HG03469 (cell line): ENCODE data around the gene TMEM247.
"Not testable (repeated sequence)": the region's sequence is repeated elsewhere in the genome, so short reads cannot be mapped to it uniquely, and the experiment has no call there.

Experiments used
- ATAC-seq: cut with Tn5 transposase; IDR thresholded peaks from one replicate; pipeline ENCODE4 v1.9.1; 2021; ENCODE audit warnings: mild to moderate bottlenecking, moderate library complexity, moderate number of reproducible peaks; ENCODE audit not compliant: unreplicated experiment

The TMEM247 gene

GRCh38 chr2:46509804-46510203 is 30.4 kb downstream of the TMEM247 start:
- no peak for ATAC-seq

- ATAC-seq, result no peak
Measured at GRCh38 chr2:46510598-46511177, 31.3 kb downstream of the TMEM247 start.

- ATAC-seq, result no peak
Measured at GRCh38 chr2:46512185-46512584, 32.8 kb downstream of the TMEM247 start.

GRCh38 chr2:46514738-46515137 is 35.4 kb downstream of the TMEM247 start:
- no peak for ATAC-seq

- ATAC-seq, result no peak
Measured at GRCh38 chr2:46517485-46517884, 38.1 kb downstream of the TMEM247 start.

GRCh38 chr2:46518861-46519260 is 39.5 kb downstream of the TMEM247 start:
- ATAC-seq, result no peak

GRCh38 chr2:46519265-46519664 is 39.9 kb downstream of the TMEM247 start:
- no peak for ATAC-seq

- no peak for ATAC-seq
Measured at GRCh38 chr2:46520130-46520711, 40.9 kb downstream of the TMEM247 start.

- no peak for ATAC-seq
Measured at GRCh38 chr2:46521215-46521683, 41.9 kb downstream of the TMEM247 start.

GRCh38 chr2:46522385-46522784 is 43.0 kb downstream of the TMEM247 start:
- not testable (repeated sequence) for ATAC-seq

GRCh38 chr2:46525522-46526155 is 46.3 kb downstream of the TMEM247 start:
- no peak for ATAC-seq

GRCh38 chr2:46528880-46529279 is 49.5 kb downstream of the TMEM247 start:
- ATAC-seq, result no peak

- no peak for ATAC-seq
Measured at GRCh38 chr2:46530639-46531038, 51.3 kb downstream of the TMEM247 start.

- ATAC-seq, result no peak
Measured at GRCh38 chr2:46531863-46532262, 52.5 kb downstream of the TMEM247 start.
